HK-2 (cell line): ENCODE results near the gene LDB2.
A peak's percentile ranks its signal among the peaks of the same experiment; 100 is the strongest.

Experiments used
- DNase-seq: peaks from one replicate; pipeline ENCODE4 v3.0.0-alpha.2; 2018; ENCODE audit not compliant: unreplicated experiment

The LDB2 gene

GRCh38 chr4:16802044-16802443 is 96.4 kb downstream of the LDB2 start:
- DNase-seq, result no peak

GRCh38 chr4:16801356-16801755 is 97.1 kb downstream of the LDB2 start:
- no peak for DNase-seq

GRCh38 chr4:16794816-16795445 is 103.5 kb downstream of the LDB2 start:
- DNase-seq, result peak; percentile 31

GRCh38 chr4:16791460-16791859 is 107.0 kb downstream of the LDB2 start:
- no peak for DNase-seq

GRCh38 chr4:16790508-16790907 is 107.9 kb downstream of the LDB2 start:
- no peak for DNase-seq

- DNase-seq, result no peak
Measured at GRCh38 chr4:16788868-16789267, 109.6 kb downstream of the LDB2 start.

GRCh38 chr4:16785793-16786527 is 112.5 kb downstream of the LDB2 start:
- DNase-seq, result no peak

GRCh38 chr4:16783119-16783518 is 115.3 kb downstream of the LDB2 start:
- DNase-seq, result no peak

GRCh38 chr4:16779028-16779675 is 119.3 kb downstream of the LDB2 start:
- DNase-seq, result no peak

GRCh38 chr4:16777726-16778125 is 120.7 kb downstream of the LDB2 start:
- no peak for DNase-seq

GRCh38 chr4:16775411-16776154 is 122.9 kb downstream of the LDB2 start:
- no peak for DNase-seq

- no peak for DNase-seq
Measured at GRCh38 chr4:16772366-16772850, 126.0 kb downstream of the LDB2 start.

GRCh38 chr4:16770710-16771285 is 127.6 kb downstream of the LDB2 start:
- DNase-seq, result no peak

- DNase-seq, result no peak
Measured at GRCh38 chr4:16767861-16768260, 130.6 kb downstream of the LDB2 start.

- no peak for DNase-seq
Measured at GRCh38 chr4:16767251-16767650, 131.2 kb downstream of the LDB2 start.

GRCh38 chr4:16765546-16765945 is 132.9 kb downstream of the LDB2 start:
- DNase-seq, result no peak

- no peak for DNase-seq
Measured at GRCh38 chr4:16764622-16765021, 133.8 kb downstream of the LDB2 start.

- DNase-seq, result no peak
Measured at GRCh38 chr4:16760617-16761363, 137.7 kb downstream of the LDB2 start.

- no peak for DNase-seq
Measured at GRCh38 chr4:16759931-16760582, 138.4 kb downstream of the LDB2 start.

- no peak for DNase-seq
Measured at GRCh38 chr4:16758816-16759215, 139.6 kb downstream of the LDB2 start.

GRCh38 chr4:16758255-16758654 is 140.2 kb downstream of the LDB2 start:
- DNase-seq, result no peak
